ENCODE results near the gene MELTF. TPM values are rescaled to one million over a fixed set of nuclear protein-coding genes. Genes with fewer than 3 reads are reported as not detected.

MELTF gene
- total and polyA plus RNA-seq, 5 experiments from 2014 or later: 0.12 to 1.2 (median 0.36) TPM; not detected in 2

GRCh38 chr3:197014024-197014423 is 15.6 kb downstream of the MELTF start:
- POLR2A ChIA-PET: no interaction called here
- Mint-ChIP-seq H3K27me3 (peaks cover 0 to 5% (median 1%) of the 10 kb centered on the region in 5 donors), H3K4me3 (no peak overlapping the region), H3K4me1 (no peaks in the 10 kb centered on the region), H3K27ac (no peak overlapping the region), H3K9me3 (no peaks in the 10 kb centered on the region), H3K36me3 (no peaks in the 10 kb centered on the region)
- ATAC-seq (no peak), DNase-seq (no peak)

- H3K4me1 Mint-ChIP-seq: no peaks in the 10 kb centered on the region
- no peak for DNase-seq
- H3K9me3 Mint-ChIP-seq: no peaks in the 10 kb centered on the region
- H3K27ac Mint-ChIP-seq: no peak overlapping the region
- no peak for ATAC-seq
- POLR2A ChIA-PET: no interaction called here
- H3K27me3 Mint-ChIP-seq: peaks cover 0 to 5% (median 1%) of the 10 kb centered on the region in 5 donors
- H3K4me3 Mint-ChIP-seq: no peak overlapping the region
- H3K36me3 Mint-ChIP-seq: no peaks in the 10 kb centered on the region
These were observed 17.1 kb downstream of the MELTF start for GRCh38 chr3:197012540-197012883.

- Mint-ChIP-seq H3K36me3 (no peaks in the 10 kb centered on the region), H3K27ac (no peak overlapping the region), H3K27me3 (peaks cover 0 to 5% (median 1%) of the 10 kb centered on the region in 5 donors), H3K4me3 (no peak overlapping the region), H3K4me1 (no peaks in the 10 kb centered on the region), H3K9me3 (no peaks in the 10 kb centered on the region)
- ATAC-seq (no peak), DNase-seq (no peak)
- POLR2A ChIA-PET: no interaction called here
These were observed 17.7 kb downstream of the MELTF start for GRCh38 chr3:197011780-197012539.

- no peaks in the 10 kb centered on the region for H3K9me3 Mint-ChIP-seq
These were observed 18.9 kb downstream of the MELTF start for GRCh38 chr3:197010556-197011351.

GRCh38 chr3:197009532-197010019 is 20.0 kb downstream of the MELTF start:
- Mint-ChIP-seq H3K4me1 (peaks cover 0 to 2% (median under 1%) of the 10 kb centered on the region in 4 donors), H3K27ac (no peak overlapping the region), H3K4me3 (no peak overlapping the region), H3K36me3 (no peaks in the 10 kb centered on the region), H3K27me3 (peaks cover 0 to 5% (median 2%) of the 10 kb centered on the region in 5 donors), H3K9me3 (no peaks in the 10 kb centered on the region)
- DNase-seq: peak in 1 of 10 donors; percentile 13
- no peak for ATAC-seq
- POLR2A ChIA-PET: no interaction called here

More at GRCh38 chr3:197010556-197011351, 18.9 kb downstream of the MELTF start:
- Mint-ChIP-seq H3K36me3 (no peaks in the 10 kb centered on the region), H3K27ac (no peak overlapping the region), H3K4me1 (no peaks in the 10 kb centered on the region), H3K4me3 (no peak overlapping the region), H3K27me3 (peaks cover 0 to 5% (median 1%) of the 10 kb centered on the region in 5 donors)
- DNase-seq: peak in 1 of 10 donors; percentile 19
- POLR2A ChIA-PET: no interaction called here
- no peak for ATAC-seq

GRCh38 chr3:197008436-197009209 is 21.0 kb downstream of the MELTF start:
- H3K27me3 Mint-ChIP-seq: peaks cover 0 to 5% (median 2%) of the 10 kb centered on the region in 5 donors
- POLR2A ChIA-PET: no interaction called here
- peaks cover 2 to 11% (median 7%) of the 10 kb centered on the region in 4 donors for H3K4me1 Mint-ChIP-seq
- no peaks in the 10 kb centered on the region for H3K9me3 Mint-ChIP-seq
- DNase-seq: peak in 1 of 10 donors; percentile 46
- no peak for ATAC-seq
- H3K4me3 Mint-ChIP-seq: no peak overlapping the region
- H3K36me3 Mint-ChIP-seq: no peaks in the 10 kb centered on the region
- no peak overlapping the region for H3K27ac Mint-ChIP-seq

- Mint-ChIP-seq H3K36me3 (no peaks in the 10 kb centered on the region), H3K4me3 (no peak overlapping the region), H3K27me3 (peaks cover 0 to 5% (median 2%) of the 10 kb centered on the region in 5 donors), H3K9me3 (no peaks in the 10 kb centered on the region), H3K4me1 (peaks cover 2 to 11% (median 7%) of the 10 kb centered on the region in 4 donors), H3K27ac (no peak overlapping the region)
- DNase-seq (no peak), ATAC-seq (no peak)
- POLR2A ChIA-PET: interaction anchor here (1.2 kb wide), 1 partner anchor 21 kb away, joined by 3 read pairs; the partner anchor contains the start of gene MELTF
These were observed 21.7 kb downstream of the MELTF start for GRCh38 chr3:197007953-197008352.

- H3K4me3 Mint-ChIP-seq: no peak overlapping the region
- ATAC-seq: no peak
These were observed 22.2 kb downstream of the MELTF start for GRCh38 chr3:197007296-197007940.

GRCh38 chr3:197006860-197007259 is 22.8 kb downstream of the MELTF start:
- peak overlapping the region in 1 of 10 donors; percentile 21 for H3K27ac Mint-ChIP-seq

More at GRCh38 chr3:197007296-197007940, 22.2 kb downstream of the MELTF start:
- POLR2A ChIA-PET: interaction anchor here (1.2 kb wide), 1 partner anchor 21 kb away, joined by 3 read pairs; the partner anchor contains the start of gene MELTF
- Mint-ChIP-seq H3K36me3 (no peaks in the 10 kb centered on the region), H3K9me3 (no peaks in the 10 kb centered on the region), H3K27me3 (peaks cover 0 to 5% (median 2%) of the 10 kb centered on the region in 5 donors), H3K4me1 (peaks cover 2 to 11% (median 7%) of the 10 kb centered on the region in 4 donors), H3K27ac (no peak overlapping the region)
- DNase-seq: peak in 1 of 10 donors; percentile 44

GRCh38 chr3:197006446-197006845 is 23.2 kb downstream of the MELTF start:
- Mint-ChIP-seq H3K36me3 (no peaks in the 10 kb centered on the region), H3K4me3 (no peak overlapping the region), H3K27ac (peak overlapping the region in 1 of 10 donors; percentile 21), H3K27me3 (peaks cover 0 to 5% (median 2%) of the 10 kb centered on the region in 5 donors), H3K9me3 (no peaks in the 10 kb centered on the region), H3K4me1 (peaks cover 4 to 14% (median 9%) of the 10 kb centered on the region in 4 donors)
- POLR2A ChIA-PET: no interaction called here
- no peak for ATAC-seq
- no peak for DNase-seq

More at GRCh38 chr3:197006860-197007259, 22.8 kb downstream of the MELTF start:
- Mint-ChIP-seq H3K36me3 (no peaks in the 10 kb centered on the region), H3K4me3 (no peak overlapping the region), H3K9me3 (no peaks in the 10 kb centered on the region), H3K27me3 (peaks cover 0 to 5% (median 2%) of the 10 kb centered on the region in 5 donors), H3K4me1 (peaks cover 2 to 11% (median 7%) of the 10 kb centered on the region in 4 donors)
- DNase-seq (no peak), ATAC-seq (no peak)
- POLR2A ChIA-PET: interaction anchor here (1.2 kb wide), 1 partner anchor 22 kb away, joined by 3 read pairs; the partner anchor contains the start of gene MELTF

GRCh38 chr3:197003461-197004385 is 25.9 kb downstream of the MELTF start:
- Mint-ChIP-seq H3K9me3 (no peaks in the 10 kb centered on the region), H3K36me3 (no peaks in the 10 kb centered on the region), H3K27me3 (peaks cover 0 to 2% (median 0%) of the 10 kb centered on the region in 5 donors), H3K4me3 (peak overlapping the region; percentile 74 to 94 (median 84)), H3K4me1 (peaks cover 4 to 17% (median 10%) of the 10 kb centered on the region in 4 donors), H3K27ac (peak overlapping the region in 7 of 10 donors; percentile 44 to 95 (median 71))
- DNase-seq (peak in 1 of 10 donors; percentile 19), ATAC-seq (peak; percentile 11 to 19)
- POLR2A ChIA-PET: no interaction called here
